Tibial nerve (tissue), 4 donors: ENCODE measurements around the gene ZDHHC8.

Experiments
- CTCF ChIP-seq, 5 experiments: fragments of 200-600 bp in 3 of 5; fragments of 450-650 bp in 2 of 5; sonication (generic) in 3 of 5; IDR thresholded peaks; one replicate each; pipeline ENCODE4 v1.5.1; 2016 to 2019; ENCODE audit warnings: antibody characterized with exemption in 5 of 5, mild to moderate bottlenecking in 3 of 5, moderate library complexity in 2 of 5
- EP300 ChIP-seq, 2 donors: sonication (generic); formaldehyde crosslinking; IDR thresholded peaks; one replicate each; pipeline ENCODE4 v1.6.1; 2017; ENCODE audit warnings: antibody characterized with exemption in 2 of 2, mild to moderate bottlenecking in 1 of 2
- POLR2A ChIP-seq, 2 donors: fragments of 450-650 bp; IDR thresholded peaks; one replicate each; pipeline ENCODE4 v1.6.1; 2017; ENCODE audit warnings: antibody characterized with exemption in 2 of 2, mild to moderate bottlenecking in 2 of 2, moderate library complexity in 2 of 2

- no peak for TF ChIP-seq CTCF (IDR thresholded peaks at IDR 0.05)
- TF ChIP-seq POLR2A (IDR thresholded peaks at IDR 0.05): no peak
- no peak for TF ChIP-seq EP300 (IDR thresholded peaks at IDR 0.05)
These were observed 17.9 kb downstream of the ZDHHC8 start for GRCh38 chr22:20149257-20150250.
